GM18502 (cell line): ENCODE data around the gene LFNG.

ENCODE experiments used
- ATAC-seq: cut with Tn5 transposase; IDR thresholded peaks from one replicate; pipeline ENCODE4 v1.9.1; 2021; ENCODE audit warnings: mild to moderate bottlenecking; ENCODE audit not compliant: unreplicated experiment, poor library complexity

Gene LFNG

DNA sequence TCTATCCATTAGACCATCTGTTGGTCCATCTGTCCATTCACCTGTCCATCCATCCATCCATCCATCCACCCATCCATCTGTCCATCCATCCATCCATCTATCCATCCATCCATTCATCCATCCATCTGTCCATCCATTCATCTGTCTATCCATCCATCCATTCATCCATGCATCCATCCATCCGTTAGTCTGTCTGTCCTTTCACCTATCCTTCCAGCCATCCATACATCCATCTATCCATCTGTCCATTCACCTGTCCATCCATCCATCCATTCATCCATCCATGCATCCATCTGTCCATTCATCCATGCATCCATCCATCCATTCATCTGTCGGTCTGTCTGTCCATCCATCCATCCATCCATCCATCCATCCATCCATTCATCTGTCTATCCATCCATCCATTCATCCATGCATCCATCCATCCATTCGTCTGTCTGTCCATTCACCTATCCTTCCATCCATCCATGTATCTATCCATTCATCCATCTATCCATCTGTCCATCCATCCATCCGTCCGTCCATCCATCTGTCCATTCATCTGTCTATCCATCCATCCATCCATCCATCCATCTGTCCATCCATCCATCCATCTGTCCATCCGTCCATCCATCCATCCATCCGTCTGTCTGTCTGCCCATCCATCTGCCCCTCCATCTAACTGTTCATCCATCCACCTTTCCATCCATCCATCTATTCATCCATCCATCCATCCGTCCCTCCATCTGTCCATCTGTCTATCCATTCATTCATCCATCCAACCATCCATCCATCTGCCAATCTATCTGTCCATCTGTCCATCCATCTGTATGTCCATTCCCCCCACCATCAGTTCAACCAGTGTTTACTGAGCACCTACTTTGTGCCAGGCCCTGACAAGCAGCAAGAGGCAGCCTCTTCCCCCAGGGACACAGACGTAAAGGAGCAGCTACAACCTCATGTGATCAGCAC is 4.8 kb upstream of the LFNG start:
- no peak for ATAC-seq

GRCh38 chr7:2515424-2516193 is 4.0 kb upstream of the LFNG start:
- no peak for ATAC-seq

DNA sequence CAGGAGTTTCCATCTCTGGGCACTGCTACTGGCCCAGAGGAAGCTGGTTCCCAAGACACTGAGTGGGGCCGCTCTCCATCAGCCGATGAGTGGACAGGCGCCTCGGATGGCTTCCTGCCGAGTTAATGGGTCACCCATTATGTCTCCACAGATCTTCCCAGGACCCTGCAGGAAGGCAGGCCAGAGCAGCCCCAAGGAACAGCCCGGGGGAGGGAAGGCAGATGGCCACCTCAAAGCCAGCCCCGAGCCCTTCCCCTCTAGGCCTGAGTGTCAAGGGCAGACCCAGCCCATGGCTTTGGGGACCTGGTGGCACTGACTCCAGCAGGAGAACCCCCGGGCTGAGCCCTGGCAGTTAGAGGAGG is 3.4 kb upstream of the LFNG start:
- ATAC-seq: no peak

- ATAC-seq: no peak
These were observed 2.5 kb upstream of the LFNG start for GRCh38 chr7:2517026-2517425.

GRCh38 chr7:2517678-2518507 is 1.7 kb upstream of the LFNG start:
- no peak for ATAC-seq

DNA sequence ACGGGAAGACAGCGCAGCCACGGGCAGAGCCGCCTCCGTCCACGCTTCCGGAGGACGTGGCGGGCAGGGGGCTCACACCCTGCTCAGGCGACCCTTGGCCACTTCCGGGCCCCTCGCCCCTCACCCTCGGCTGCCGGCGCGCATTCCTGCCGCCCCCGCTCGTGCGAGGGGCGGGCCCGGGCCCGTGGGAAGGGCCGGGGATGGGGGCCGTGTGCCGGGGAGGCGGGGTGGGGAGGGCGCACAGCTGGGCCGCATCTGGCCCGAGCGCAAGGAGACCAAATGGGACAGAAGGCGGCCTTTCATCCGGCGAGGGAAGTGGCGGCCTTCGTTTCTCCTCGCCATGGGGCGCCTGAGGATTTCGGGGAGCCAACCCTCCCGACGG is 846 bp upstream of the LFNG start:
- ATAC-seq: no peak

- ATAC-seq: no peak
These were observed 672 bp downstream of the LFNG start for GRCh38 chr7:2520131-2520760.

DNA sequence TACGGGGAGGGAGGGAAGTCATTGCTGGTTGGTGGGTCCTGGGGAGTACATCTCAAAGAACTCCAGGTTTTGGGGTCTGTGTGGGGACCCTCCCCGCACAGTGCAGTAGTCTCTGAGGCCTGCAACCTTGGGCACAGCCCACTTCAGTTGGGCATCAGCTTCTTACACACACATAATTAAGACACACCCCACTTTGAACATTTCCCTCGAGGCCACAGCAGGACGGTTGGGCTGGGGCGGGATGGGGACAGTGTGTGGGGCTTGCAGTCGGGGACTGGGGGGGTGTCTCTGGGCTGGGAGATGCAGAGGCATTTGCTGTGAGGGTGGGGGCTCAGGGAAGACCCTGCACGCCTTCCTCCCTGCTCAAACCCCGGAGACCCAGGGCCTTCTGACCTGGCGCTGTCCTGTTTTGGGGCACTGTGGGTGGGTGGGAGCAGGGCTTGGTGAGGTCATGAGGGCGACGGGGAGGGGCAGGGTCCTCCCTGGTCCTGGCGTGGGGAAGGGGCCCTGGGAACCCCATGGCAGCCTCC is 1.3 kb downstream of the LFNG start:
- no peak for ATAC-seq

GRCh38 chr7:2521341-2521745 is 1.8 kb downstream of the LFNG start:
- ATAC-seq: no peak

DNA sequence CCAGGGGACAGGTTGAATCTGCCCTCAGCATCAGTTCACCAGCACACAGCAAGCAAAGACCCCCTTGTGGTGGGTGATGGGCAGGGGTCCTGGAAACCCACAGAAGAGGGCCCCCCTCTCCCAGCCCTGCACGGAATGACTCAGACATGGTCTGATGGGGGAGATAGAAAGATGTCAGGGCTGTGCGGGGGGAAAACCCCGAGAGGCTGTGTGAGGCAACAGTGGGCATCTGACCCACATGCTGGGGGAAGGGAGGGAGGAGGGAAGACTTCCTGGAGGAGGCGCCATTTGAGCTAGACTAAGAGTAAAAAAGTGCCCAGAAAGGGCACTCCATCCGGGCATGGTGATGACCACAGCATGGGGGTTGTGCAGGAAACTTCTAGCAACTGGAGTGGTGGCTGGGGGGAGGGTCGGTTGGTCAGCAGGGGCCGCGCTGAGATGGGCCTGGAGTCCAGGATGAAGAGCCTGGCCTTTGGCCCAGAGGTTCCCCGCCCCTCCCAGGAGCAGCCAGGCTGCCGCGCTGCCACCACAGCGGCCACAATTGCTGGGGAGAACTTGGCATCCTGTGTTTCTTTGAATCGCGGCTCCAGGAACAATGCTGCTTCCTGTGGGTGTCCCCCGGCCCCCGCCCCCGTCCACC is 2.5 kb downstream of the LFNG start:
- ATAC-seq: no peak

DNA sequence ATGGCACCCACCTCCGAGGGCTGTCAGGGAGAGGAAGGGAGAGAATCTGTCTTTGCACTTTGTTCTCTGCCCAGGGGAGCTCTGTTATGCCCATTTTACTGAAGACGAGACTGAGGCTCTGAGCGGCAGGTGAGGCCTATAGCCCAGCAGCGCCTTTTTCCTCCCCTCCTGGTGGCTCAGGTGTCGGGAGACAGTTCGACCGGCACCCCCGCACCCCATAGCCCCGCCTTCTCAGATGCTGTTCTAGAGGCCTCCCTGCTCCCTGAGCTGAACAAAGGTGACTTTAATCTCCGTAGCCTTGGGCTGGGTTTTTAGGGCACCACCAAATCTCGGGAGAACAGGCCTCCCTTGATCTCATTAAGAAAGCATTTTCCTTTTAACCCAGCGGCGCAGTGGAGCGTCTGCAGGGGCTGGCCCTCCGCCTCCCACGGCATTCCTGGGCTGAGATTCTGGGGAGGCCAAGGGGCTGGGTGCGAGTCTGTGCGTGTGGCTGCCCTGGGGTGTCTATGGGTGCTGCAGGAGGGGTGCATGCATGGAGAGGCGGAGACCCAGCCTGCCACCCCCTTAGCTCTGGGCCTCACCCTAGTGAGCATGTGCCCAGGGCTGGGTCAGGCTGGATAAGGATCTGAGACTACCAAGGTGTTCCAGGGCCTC is 3.3 kb downstream of the LFNG start:
- no peak for ATAC-seq

GRCh38 chr7:2523461-2523936 is 3.9 kb downstream of the LFNG start:
- no peak for ATAC-seq

- ATAC-seq: no peak
These were observed 4.6 kb downstream of the LFNG start for GRCh38 chr7:2523941-2524807.

DNA sequence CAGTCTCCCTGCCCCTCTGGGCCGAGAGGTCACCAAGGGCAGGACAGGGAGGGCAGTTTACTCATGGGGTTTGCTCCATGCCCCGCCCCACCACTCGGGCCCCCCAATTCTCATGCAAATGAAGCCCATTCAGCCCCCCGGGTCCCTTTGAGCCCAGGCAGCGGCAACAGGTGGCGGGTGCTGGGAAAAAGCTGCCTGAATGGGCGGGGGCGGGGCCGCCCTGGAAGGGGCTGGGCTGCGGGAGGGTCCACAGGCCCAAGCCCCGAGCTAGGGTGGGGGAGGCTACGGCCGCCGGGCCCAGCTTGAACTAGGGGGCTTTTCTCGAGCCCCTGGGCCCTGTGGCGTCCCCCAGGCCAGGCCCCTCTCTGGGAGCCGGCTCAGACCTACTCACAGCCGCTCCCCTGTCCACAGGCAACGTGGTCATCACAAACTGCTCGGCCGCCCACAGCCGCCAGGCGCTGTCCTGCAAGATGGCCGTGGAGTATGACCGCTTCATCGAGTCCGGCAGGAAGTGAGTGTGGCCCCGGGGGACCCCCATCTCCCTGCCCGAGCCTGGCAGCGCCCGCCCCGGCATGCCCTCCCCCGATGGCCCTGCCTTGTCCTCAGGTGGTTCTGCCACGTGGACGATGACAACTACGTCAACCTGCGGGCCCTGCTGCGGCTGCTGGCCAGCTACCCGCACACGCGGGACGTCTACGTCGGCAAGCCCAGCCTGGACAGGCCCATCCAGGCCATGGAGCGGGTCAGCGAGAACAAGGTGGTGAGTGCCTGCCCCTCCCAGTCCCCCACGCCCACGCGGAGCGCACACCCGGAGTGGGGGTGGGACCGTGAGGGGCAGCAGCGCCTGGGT is 5.5 kb downstream of the LFNG start:
- ATAC-seq: no peak

- no peak for ATAC-seq
These were observed 6.4 kb downstream of the LFNG start for GRCh38 chr7:2525658-2526630.
